Kidney (tissue), 14 donors: ENCODE measurements around the gene IGFALS. TPM values are rescaled to one million over a fixed set of nuclear protein-coding genes. Genes with fewer than 3 reads are reported as not detected.

Experiments used
- DNase-seq, 5 donors: peaks; one replicate each; pipeline ENCODE4 v3.0.0-alpha.2; 2013 to 2020
- FAIRE-seq: peaks from 2 replicates; lab custom pipeline; 2012; peaks lifted over from hg19 to GRCh38; lab: Jason Lieb, UNC
- H3K27ac ChIP-seq, 2 donors: one replicate each; pipeline ENCODE4 v1.7.0; 2013; ENCODE audit warnings: low read depth in 2 of 2, low read length in 2 of 2, inconsistent platforms in 1 of 2
- H3K27me3 ChIP-seq: one replicate; pipeline ENCODE4 v1.7.1; 2013; ENCODE audit warnings: low read length, inconsistent platforms; ENCODE audit not compliant: control insufficient read depth, insufficient read depth
- H3K36me3 ChIP-seq, 3 donors: one replicate each; pipeline versions ENCODE4 v1.7.0 to v1.7.1; 2013; ENCODE audit warnings: low read length in 3 of 3, control low read depth in 1 of 3, inconsistent platforms in 1 of 3; ENCODE audit not compliant: insufficient read depth in 3 of 3, control insufficient read depth in 2 of 3
- H3K4me1 ChIP-seq, 3 donors: one replicate each; pipeline versions ENCODE4 v1.7.0 to v1.7.1; 2013; ENCODE audit warnings: low read length in 3 of 3, inconsistent platforms in 1 of 3, low read depth in 1 of 3; ENCODE audit not compliant: control insufficient read depth in 2 of 3, insufficient read depth in 2 of 3
- H3K4me3 ChIP-seq, 3 donors: one replicate each; pipeline versions ENCODE4 v1.7.0 to v1.8.1; 2013; ENCODE audit warnings: low read length in 3 of 3, control low read depth in 1 of 3, inconsistent platforms in 1 of 3
- H3K9ac ChIP-seq, 3 donors: one replicate each; pipeline versions ENCODE4 v1.7.0 to v1.7.1; 2013; ENCODE audit warnings: low read length in 3 of 3, control low read depth in 1 of 3, inconsistent platforms in 1 of 3
- H3K9me3 ChIP-seq, 3 donors: one replicate each; pipeline versions ENCODE4 v1.7.0 to v1.7.1; 2013; ENCODE audit warnings: low read length in 3 of 3, control low read depth in 1 of 3, inconsistent platforms in 1 of 3; ENCODE audit not compliant: control insufficient read depth in 2 of 3, insufficient read depth in 1 of 3
- CTCF ChIP-seq: IDR thresholded peaks from 3 replicates; pipeline ENCODE4 v1.5.1; 2012; ENCODE audit warnings: mild to moderate bottlenecking, moderate library complexity, borderline replicate concordance; ENCODE audit not compliant: insufficient read depth; ENCODE audit errors: extremely low read depth
- intact Hi-C: fragments of 100-400 bp; cut with DNase I; formaldehyde crosslinking; loops from one replicate; pipeline ENCODE4 v1.11.1; 2022
- polyA plus RNA-seq: library from polyadenylated mRNA; stranded (reverse); fragments of 350-450 nt; fragmentation: Illumina TruSeq; extraction: RNeasy Lipid Tissue Mini Kit (QIAGEN cat#74804); gene quantifications from one replicate; pipeline ENCODE4 v1.2.3, GENCODE V29; 2014; ENCODE audit warnings: low read depth, low replicate concordance; ENCODE audit not compliant: insufficient read depth
- total RNA-seq: library from RNA; stranded (reverse); fragmentation: NEBNext Ultra II Directional; extraction: Animal tissue kit (Norgen Biotek cat#: 25700); gene quantifications from one replicate; pipeline ENCODE4 v1.2.1, GENCODE V29; 2021
- donor health status: control.
- donor health status: control.
- donor health status: control.
- donor health status: control.
- donor health status: control.
- donor health status: DM: yes; HTN: yes; CAD: no.
- donor health status: Normal renal cell carcinoma (clear cell type).

Gene IGFALS
- total and polyA plus RNA-seq, 2 donors from 2014 or later: 1.4 to 2.9 TPM

GRCh38 chr16:1781254-1781653 is 12.3 kb downstream of the IGFALS start:
- no peak for FAIRE-seq
- TF ChIP-seq CTCF: no peak
- DNase-seq: peak in 1 of 5 donors; percentile 50
- Histone ChIP-seq H3K36me3 (peaks cover 2 to 5% (median 4%) of the 10 kb centered on the region in 3 donors), H3K27ac (no peak overlapping the region), H3K4me1 (peaks cover 0 to 16% (median 12%) of the 10 kb centered on the region in 3 donors), H3K9me3 (no peaks in the 10 kb centered on the region), H3K4me3 (peak overlapping the region; percentile 51 to 88 (median 66)), H3K27me3 (no peaks in the 10 kb centered on the region), H3K9ac (peak overlapping the region in 1 of 3 donors; percentile 58)
- intact Hi-C loops: no loop called here

GRCh38 chr16:1780677-1781072 is 12.8 kb downstream of the IGFALS start:
- TF ChIP-seq CTCF: no peak
- FAIRE-seq (no peak), DNase-seq (no peak)
- Histone ChIP-seq H3K27ac (no peak overlapping the region), H3K4me1 (peaks cover 0 to 16% (median 12%) of the 10 kb centered on the region in 3 donors), H3K4me3 (peak overlapping the region in 2 of 3 donors; percentile 30 to 88), H3K36me3 (peaks cover 2 to 5% (median 4%) of the 10 kb centered on the region in 3 donors), H3K9ac (no peak overlapping the region), H3K27me3 (no peaks in the 10 kb centered on the region), H3K9me3 (no peaks in the 10 kb centered on the region)
- intact Hi-C loops: no loop called here

DNA sequence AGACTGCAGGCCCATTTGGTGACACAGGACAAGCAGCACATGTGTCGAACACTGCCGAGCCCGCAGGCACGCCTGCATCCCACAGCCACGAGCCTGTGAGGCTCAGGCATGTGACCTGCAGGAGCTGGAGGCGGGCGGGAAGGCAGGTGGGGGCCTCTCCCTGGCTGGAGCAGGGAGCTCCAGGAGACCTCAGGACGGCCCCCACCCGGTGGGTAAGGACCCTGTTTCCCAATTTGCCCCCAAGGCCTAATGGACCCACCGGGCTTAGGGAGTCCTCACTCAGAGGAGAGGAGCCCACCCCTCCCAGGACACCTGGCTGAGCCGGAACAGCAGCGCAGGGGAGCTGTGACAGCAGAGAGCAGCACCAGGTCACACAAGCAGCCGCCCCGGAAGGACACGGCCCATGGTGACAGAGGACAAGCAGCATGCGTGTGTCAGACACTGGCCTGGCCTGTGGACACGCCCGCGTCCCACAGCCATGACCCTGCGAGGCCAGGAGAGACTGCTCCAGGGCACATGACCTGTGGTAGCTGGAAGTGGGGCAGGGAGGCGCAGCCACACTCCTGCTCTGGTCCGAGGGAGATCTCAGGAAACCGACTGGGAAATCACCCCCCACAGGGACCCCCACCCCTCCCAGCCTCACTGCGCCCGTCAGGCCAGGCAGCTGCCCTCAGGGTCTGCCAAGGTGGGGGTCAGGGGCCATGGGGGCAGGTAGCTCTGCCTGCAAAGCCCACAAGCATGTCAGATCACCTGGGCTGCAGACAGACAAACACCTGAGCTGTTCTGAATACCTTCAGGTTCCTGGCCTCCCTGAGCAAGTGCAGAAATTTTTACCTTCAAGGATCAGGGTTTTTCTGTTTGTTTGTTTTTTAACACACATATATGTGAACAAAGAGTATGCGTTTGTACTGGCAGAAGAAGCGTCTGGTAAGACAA is 13.5 kb downstream of the IGFALS start:
- Histone ChIP-seq H3K36me3 (peaks cover 2 to 9% (median 4%) of the 10 kb centered on the region in 3 donors), H3K27ac (no peak overlapping the region), H3K4me1 (peaks cover 0 to 16% (median 12%) of the 10 kb centered on the region in 3 donors), H3K9me3 (no peaks in the 10 kb centered on the region), H3K27me3 (no peaks in the 10 kb centered on the region), H3K4me3 (no peak overlapping the region), H3K9ac (no peak overlapping the region)
- no peak for TF ChIP-seq CTCF
- intact Hi-C loops: no loop called here
- FAIRE-seq (no peak), DNase-seq (peak in 1 of 5 donors; percentile 54)
